Regular cardiac myocyte (primary cell): ENCODE measurements around the gene F11R. TPM values are rescaled to one million over a fixed set of nuclear protein-coding genes. Genes with fewer than 3 reads are reported as not detected.

Experiments used
- total RNA-seq: library from RNA; depleted of rRNA; stranded (reverse); fragments of >200 nt; gene quantifications from 2 replicates; pipeline ENCODE4 v1.2.3, GENCODE V29; 2014

Gene F11R
- 24.7 and 44.3 TPM in 2 replicates for total RNA-seq

GRCh38 chr1:161020509-161021164 is at the start of gene F11R:
Gene F11R, minus strand, starts transcription at chr1:161021152. Its CDS starts 79 bp downstream, at chr1:161021073.

GRCh38 chr1:161069731-161070270 is 48.8 kb upstream of the F11R start, which contains the start of gene ARHGAP30:
Gene ARHGAP30, minus strand, starts transcription at chr1:161069891. Its CDS starts 267 bp downstream, at chr1:161069624.

GRCh38 chr1:161045736-161046604 is 25.0 kb upstream of the F11R start, which contains the start of gene USF1:
Gene USF1, minus strand, starts transcription at chr1:161045977. Its CDS starts 2,702 bp downstream, at chr1:161043275.

GRCh38 chr1:161038523-161039153 is 17.7 kb upstream of the F11R start, which contains the start of gene TSTD1:
Gene TSTD1, minus strand, starts transcription at chr1:161038964. Its CDS starts 75 bp downstream, at chr1:161038889.

GRCh38 chr1:160954158-160955104 is 66.5 kb downstream of the F11R start, which contains the start of gene ITLN2:
Gene ITLN2, minus strand, starts transcription at chr1:160954809. Its CDS starts 68 bp downstream, at chr1:160954741.

Other genes starting within 250 kb of the F11R start
- gene LY9, start 225.0 kb downstream of the F11R start, total RNA-seq, result not detected in 2 replicates
- 1.1 TPM in 1 of 2 replicates, not detected in the other for gene CD244, start 158.3 kb downstream of the F11R start, total RNA-seq
- 0.28 TPM in 1 of 2 replicates, not detected in the other for gene ITLN1, start 136.0 kb downstream of the F11R start, total RNA-seq
- gene ITLN2, start 66.3 kb downstream of the F11R start, total RNA-seq, result 1.4 TPM in 1 of 2 replicates, not detected in the other
- 19.6 and 41.4 TPM in 2 replicates for gene TSTD1, start 17.8 kb upstream of the F11R start, total RNA-seq
- gene USF1, start 24.8 kb upstream of the F11R start, total RNA-seq, result 72.7 and 94.5 TPM in 2 replicates
- gene ARHGAP30, start 48.7 kb upstream of the F11R start, total RNA-seq, result not detected in 2 replicates
- 0.19 and 0.56 TPM in 2 replicates for gene NECTIN4, start 68.4 kb upstream of the F11R start, total RNA-seq
- 0.28 and 0.38 TPM in 2 replicates for gene KLHDC9, start 77.2 kb upstream of the F11R start, total RNA-seq
- 28.8 and 112 TPM in 2 replicates for gene PFDN2, start 96.9 kb upstream of the F11R start, total RNA-seq
- gene NIT1, start 97.0 kb upstream of the F11R start, total RNA-seq, result 21.4 and 22.0 TPM in 2 replicates
- 19.2 and 28.8 TPM in 2 replicates for gene DEDD, start 111.5 kb upstream of the F11R start, total RNA-seq
- 109 and 118 TPM in 2 replicates for gene UFC1, start 132.8 kb upstream of the F11R start, total RNA-seq
- 5.8 and 7.3 TPM in 2 replicates for gene USP21, start 138.3 kb upstream of the F11R start, total RNA-seq
- gene PPOX, start 145.3 kb upstream of the F11R start, total RNA-seq, result 9.3 and 10.0 TPM in 2 replicates
- gene B4GALT3, start 156.4 kb upstream of the F11R start, total RNA-seq, result 20.9 and 27.9 TPM in 2 replicates
- 22.2 and 110 TPM in 2 replicates for gene ADAMTS4, start 177.9 kb upstream of the F11R start, total RNA-seq
- gene NDUFS2, start 181.2 kb upstream of the F11R start, total RNA-seq, result 147 and 216 TPM in 2 replicates
- gene FCER1G, start 194.1 kb upstream of the F11R start, total RNA-seq, result 0.38 TPM in 1 of 2 replicates, not detected in the other
- gene APOA2, start 202.5 kb upstream of the F11R start, total RNA-seq, result not detected in 2 replicates
- gene TOMM40L, start 204.9 kb upstream of the F11R start, total RNA-seq, result 10.4 and 14.6 TPM in 2 replicates
- not detected in 2 replicates for gene NR1I3, start 217.1 kb upstream of the F11R start, total RNA-seq
- under 0.01 TPM in 1 of 2 replicates, not detected in the other for gene PCP4L1, start 237.6 kb upstream of the F11R start, total RNA-seq